ENCODE results near the gene SUMO2. TPM values are rescaled to one million over a fixed set of nuclear protein-coding genes. Genes with fewer than 3 reads are reported as not detected.
A peak's percentile ranks its signal among the peaks of the same experiment; 100 is the strongest.

Gene SUMO2
- total RNA-seq, 1 experiment from 2014 or later: 650 TPM

DNA sequence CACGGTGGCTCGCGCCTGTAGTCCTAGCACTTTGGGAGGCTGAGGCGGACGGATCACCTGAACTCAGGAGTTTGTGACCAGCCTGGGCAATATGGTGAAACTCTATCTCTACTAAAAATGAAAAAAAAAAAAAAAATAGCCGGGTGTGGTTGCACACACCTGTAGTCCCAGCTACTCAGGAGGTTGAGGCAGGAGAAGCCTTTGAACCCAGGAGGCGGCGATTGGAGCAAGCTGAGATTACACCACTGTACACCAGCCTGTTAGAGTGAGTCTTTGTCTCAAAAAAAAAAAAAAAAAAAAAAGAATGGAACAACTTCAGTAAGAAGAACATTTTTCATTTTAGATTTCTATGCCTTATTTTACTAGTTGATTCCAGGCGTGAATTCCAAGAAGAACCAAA, 25.4 kb upstream of the SUMO2 start:
- no peak overlapping the region for H3K27ac Mint-ChIP-seq
- TF ChIP-seq, protein P1, sequence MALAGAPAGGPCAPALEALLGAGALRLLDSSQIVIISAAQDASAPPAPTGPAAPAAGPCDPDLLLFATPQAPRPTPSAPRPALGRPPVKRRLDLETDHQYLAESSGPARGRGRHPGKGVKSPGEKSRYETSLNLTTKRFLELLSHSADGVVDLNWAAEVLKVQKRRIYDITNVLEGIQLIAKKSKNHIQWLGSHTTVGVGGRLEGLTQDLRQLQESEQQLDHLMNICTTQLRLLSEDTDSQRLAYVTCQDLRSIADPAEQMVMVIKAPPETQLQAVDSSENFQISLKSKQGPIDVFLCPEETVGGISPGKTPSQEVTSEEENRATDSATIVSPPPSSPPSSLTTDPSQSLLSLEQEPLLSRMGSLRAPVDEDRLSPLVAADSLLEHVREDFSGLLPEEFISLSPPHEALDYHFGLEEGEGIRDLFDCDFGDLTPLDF (CRISPR knock-in tag; IDR thresholded peaks at IDR 0.05): no peak
- TF ChIP-seq JUN (CRISPR knock-in tag; IDR thresholded peaks at IDR 0.05) (no peak), OVOL2 (CRISPR knock-in tag; IDR thresholded peaks at IDR 0.05; ENCODE audit: borderline replicate concordance) (no peak), ETV6 (CRISPR knock-in tag; IDR thresholded peaks at IDR 0.05) (no peak), ZNF396 (CRISPR knock-in tag; IDR thresholded peaks at IDR 0.05; ENCODE audit: borderline replicate concordance) (no peak), HMGA2 (CRISPR knock-in tag; IDR thresholded peaks at IDR 0.05) (no peak), GABPB1 (CRISPR knock-in tag; IDR thresholded peaks at IDR 0.05) (no peak), JAZF1 (CRISPR knock-in tag; IDR thresholded peaks at IDR 0.05) (no peak), SMAD3 (CRISPR knock-in tag; IDR thresholded peaks at IDR 0.05; ENCODE audit: borderline replicate concordance) (no peak), ZNF317 (CRISPR knock-in tag; IDR thresholded peaks at IDR 0.05; ENCODE audit: borderline replicate concordance, low read depth) (no peak)
- TF ChIP-seq, protein P2, sequence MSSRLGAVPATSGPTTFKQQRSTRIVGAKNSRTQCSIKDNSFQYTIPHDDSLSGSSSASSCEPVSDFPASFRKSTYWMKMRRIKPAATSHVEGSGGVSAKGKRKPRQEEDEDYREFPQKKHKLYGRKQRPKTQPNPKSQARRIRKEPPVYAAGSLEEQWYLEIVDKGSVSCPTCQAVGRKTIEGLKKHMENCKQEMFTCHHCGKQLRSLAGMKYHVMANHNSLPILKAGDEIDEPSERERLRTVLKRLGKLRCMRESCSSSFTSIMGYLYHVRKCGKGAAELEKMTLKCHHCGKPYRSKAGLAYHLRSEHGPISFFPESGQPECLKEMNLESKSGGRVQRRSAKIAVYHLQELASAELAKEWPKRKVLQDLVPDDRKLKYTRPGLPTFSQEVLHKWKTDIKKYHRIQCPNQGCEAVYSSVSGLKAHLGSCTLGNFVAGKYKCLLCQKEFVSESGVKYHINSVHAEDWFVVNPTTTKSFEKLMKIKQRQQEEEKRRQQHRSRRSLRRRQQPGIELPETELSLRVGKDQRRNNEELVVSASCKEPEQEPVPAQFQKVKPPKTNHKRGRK (CRISPR knock-in tag; IDR thresholded peaks at IDR 0.05; ENCODE audit: borderline replicate concordance): no peak
- TF ChIP-seq, protein P3, sequence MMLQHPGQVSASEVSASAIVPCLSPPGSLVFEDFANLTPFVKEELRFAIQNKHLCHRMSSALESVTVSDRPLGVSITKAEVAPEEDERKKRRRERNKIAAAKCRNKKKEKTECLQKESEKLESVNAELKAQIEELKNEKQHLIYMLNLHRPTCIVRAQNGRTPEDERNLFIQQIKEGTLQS (CRISPR knock-in tag; conservative IDR thresholded peaks at IDR 0.05): no peak
- TF ChIP-seq, protein P4, sequence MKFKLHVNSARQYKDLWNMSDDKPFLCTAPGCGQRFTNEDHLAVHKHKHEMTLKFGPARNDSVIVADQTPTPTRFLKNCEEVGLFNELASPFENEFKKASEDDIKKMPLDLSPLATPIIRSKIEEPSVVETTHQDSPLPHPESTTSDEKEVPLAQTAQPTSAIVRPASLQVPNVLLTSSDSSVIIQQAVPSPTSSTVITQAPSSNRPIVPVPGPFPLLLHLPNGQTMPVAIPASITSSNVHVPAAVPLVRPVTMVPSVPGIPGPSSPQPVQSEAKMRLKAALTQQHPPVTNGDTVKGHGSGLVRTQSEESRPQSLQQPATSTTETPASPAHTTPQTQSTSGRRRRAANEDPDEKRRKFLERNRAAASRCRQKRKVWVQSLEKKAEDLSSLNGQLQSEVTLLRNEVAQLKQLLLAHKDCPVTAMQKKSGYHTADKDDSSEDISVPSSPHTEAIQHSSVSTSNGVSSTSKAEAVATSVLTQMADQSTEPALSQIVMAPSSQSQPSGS (CRISPR knock-in tag; IDR thresholded peaks at IDR 0.05; ENCODE audit: borderline replicate concordance, low read depth): no peak
- TF ChIP-seq, protein P5, sequence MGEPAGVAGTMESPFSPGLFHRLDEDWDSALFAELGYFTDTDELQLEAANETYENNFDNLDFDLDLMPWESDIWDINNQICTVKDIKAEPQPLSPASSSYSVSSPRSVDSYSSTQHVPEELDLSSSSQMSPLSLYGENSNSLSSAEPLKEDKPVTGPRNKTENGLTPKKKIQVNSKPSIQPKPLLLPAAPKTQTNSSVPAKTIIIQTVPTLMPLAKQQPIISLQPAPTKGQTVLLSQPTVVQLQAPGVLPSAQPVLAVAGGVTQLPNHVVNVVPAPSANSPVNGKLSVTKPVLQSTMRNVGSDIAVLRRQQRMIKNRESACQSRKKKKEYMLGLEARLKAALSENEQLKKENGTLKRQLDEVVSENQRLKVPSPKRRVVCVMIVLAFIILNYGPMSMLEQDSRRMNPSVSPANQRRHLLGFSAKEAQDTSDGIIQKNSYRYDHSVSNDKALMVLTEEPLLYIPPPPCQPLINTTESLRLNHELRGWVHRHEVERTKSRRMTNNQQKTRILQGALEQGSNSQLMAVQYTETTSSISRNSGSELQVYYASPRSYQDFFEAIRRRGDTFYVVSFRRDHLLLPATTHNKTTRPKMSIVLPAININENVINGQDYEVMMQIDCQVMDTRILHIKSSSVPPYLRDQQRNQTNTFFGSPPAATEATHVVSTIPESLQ (CRISPR knock-in tag; IDR thresholded peaks at IDR 0.05): no peak
- H3K4me3 Mint-ChIP-seq: peak overlapping the region; percentile 25; the same call in 1 of the 2 replicates
- DNase-seq (ENCODE audit: low spot score) (no peak), ATAC-seq (no peak)
- H3K27me3 Mint-ChIP-seq (ENCODE audit: low read depth): no peaks in the 10 kb centered on the region
- CTCF ChIA-PET: interaction anchor here (0.6 to 1.1 kb wide), 2 partner anchors 32 to 94 kb away, joined by 3 to 6 read pairs; no protein-coding TSS in a partner anchor
- peaks cover 14% of the 10 kb centered on the region for H3K4me1 Mint-ChIP-seq
- peaks cover 36% of the 10 kb centered on the region for H3K36me3 Mint-ChIP-seq
- H3K9me3 Mint-ChIP-seq: no peaks in the 10 kb centered on the region
- POLR2A ChIA-PET: no interaction called here

DNA sequence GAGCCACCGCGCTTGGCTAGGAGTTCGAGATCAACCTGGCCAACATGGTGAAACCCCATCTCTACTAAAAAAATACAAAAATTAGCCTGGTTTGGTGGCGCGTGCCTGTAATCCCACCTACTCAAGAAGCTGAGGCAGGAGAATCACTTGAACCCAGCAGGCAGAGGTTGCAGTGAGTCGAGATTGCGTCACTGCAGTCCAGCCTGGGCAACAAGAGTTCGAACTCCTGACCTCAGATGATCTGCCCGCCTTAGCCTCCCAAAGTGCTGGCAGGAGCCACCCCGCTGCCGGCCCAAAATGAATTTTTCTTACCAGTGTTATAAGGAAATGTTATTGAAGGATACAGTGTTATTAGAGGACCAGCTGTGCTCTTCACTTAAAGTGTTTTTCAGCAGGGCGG, 25.0 kb upstream of the SUMO2 start:
- ATAC-seq: no peak
- no peak overlapping the region for H3K27ac Mint-ChIP-seq
- H3K36me3 Mint-ChIP-seq: peaks cover 32% of the 10 kb centered on the region
- ChIA-PET CTCF (interaction anchor here (0.6 to 2.6 kb wide), 2 partner anchors 33 to 94 kb away, joined by 3 to 23 read pairs; no protein-coding TSS in a partner anchor), POLR2A (no interaction called here)
- H3K4me1 Mint-ChIP-seq: peaks cover 14% of the 10 kb centered on the region
- no peaks in the 10 kb centered on the region for H3K27me3 Mint-ChIP-seq (ENCODE audit: low read depth)
- no peak for DNase-seq (ENCODE audit: low spot score)
- no peaks in the 10 kb centered on the region for H3K9me3 Mint-ChIP-seq
- peak overlapping the region; percentile 25; the same call in 1 of the 2 replicates for H3K4me3 Mint-ChIP-seq
- TF ChIP-seq, protein P6, sequence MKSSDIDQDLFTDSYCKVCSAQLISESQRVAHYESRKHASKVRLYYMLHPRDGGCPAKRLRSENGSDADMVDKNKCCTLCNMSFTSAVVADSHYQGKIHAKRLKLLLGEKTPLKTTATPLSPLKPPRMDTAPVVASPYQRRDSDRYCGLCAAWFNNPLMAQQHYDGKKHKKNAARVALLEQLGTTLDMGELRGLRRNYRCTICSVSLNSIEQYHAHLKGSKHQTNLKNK (CRISPR knock-in tag; IDR thresholded peaks at IDR 0.05): no peak
- TF ChIP-seq, protein P7, sequence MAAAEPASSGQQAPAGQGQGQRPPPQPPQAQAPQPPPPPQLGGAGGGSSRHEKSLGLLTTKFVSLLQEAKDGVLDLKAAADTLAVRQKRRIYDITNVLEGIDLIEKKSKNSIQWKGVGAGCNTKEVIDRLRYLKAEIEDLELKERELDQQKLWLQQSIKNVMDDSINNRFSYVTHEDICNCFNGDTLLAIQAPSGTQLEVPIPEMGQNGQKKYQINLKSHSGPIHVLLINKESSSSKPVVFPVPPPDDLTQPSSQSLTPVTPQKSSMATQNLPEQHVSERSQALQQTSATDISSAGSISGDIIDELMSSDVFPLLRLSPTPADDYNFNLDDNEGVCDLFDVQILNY (CRISPR knock-in tag; IDR thresholded peaks at IDR 0.05): no peak
- TF ChIP-seq PRRX2 (CRISPR knock-in tag; IDR thresholded peaks at IDR 0.05) (no peak), SMAD3 (CRISPR knock-in tag; IDR thresholded peaks at IDR 0.05; ENCODE audit: borderline replicate concordance) (no peak), RELA (CRISPR knock-in tag; IDR thresholded peaks at IDR 0.05; ENCODE audit: borderline replicate concordance) (no peak), JUN (CRISPR knock-in tag; IDR thresholded peaks at IDR 0.05) (no peak), ZNF671 (CRISPR knock-in tag; IDR thresholded peaks at IDR 0.05) (no peak)
- TF ChIP-seq, protein P8, sequence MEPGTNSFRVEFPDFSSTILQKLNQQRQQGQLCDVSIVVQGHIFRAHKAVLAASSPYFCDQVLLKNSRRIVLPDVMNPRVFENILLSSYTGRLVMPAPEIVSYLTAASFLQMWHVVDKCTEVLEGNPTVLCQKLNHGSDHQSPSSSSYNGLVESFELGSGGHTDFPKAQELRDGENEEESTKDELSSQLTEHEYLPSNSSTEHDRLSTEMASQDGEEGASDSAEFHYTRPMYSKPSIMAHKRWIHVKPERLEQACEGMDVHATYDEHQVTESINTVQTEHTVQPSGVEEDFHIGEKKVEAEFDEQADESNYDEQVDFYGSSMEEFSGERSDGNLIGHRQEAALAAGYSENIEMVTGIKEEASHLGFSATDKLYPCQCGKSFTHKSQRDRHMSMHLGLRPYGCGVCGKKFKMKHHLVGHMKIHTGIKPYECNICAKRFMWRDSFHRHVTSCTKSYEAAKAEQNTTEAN (CRISPR knock-in tag; IDR thresholded peaks at IDR 0.05): no peak
- TF ChIP-seq, protein P9, sequence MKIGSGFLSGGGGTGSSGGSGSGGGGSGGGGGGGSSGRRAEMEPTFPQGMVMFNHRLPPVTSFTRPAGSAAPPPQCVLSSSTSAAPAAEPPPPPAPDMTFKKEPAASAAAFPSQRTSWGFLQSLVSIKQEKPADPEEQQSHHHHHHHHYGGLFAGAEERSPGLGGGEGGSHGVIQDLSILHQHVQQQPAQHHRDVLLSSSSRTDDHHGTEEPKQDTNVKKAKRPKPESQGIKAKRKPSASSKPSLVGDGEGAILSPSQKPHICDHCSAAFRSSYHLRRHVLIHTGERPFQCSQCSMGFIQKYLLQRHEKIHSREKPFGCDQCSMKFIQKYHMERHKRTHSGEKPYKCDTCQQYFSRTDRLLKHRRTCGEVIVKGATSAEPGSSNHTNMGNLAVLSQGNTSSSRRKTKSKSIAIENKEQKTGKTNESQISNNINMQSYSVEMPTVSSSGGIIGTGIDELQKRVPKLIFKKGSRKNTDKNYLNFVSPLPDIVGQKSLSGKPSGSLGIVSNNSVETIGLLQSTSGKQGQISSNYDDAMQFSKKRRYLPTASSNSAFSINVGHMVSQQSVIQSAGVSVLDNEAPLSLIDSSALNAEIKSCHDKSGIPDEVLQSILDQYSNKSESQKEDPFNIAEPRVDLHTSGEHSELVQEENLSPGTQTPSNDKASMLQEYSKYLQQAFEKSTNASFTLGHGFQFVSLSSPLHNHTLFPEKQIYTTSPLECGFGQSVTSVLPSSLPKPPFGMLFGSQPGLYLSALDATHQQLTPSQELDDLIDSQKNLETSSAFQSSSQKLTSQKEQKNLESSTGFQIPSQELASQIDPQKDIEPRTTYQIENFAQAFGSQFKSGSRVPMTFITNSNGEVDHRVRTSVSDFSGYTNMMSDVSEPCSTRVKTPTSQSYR (CRISPR knock-in tag; IDR thresholded peaks at IDR 0.05): no peak
- TF ChIP-seq, protein P10, sequence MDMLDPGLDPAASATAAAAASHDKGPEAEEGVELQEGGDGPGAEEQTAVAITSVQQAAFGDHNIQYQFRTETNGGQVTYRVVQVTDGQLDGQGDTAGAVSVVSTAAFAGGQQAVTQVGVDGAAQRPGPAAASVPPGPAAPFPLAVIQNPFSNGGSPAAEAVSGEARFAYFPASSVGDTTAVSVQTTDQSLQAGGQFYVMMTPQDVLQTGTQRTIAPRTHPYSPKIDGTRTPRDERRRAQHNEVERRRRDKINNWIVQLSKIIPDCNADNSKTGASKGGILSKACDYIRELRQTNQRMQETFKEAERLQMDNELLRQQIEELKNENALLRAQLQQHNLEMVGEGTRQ (CRISPR knock-in tag; IDR thresholded peaks at IDR 0.05): no peak
